HL-60 (cell line): Measurements from ENCODE around the gene SUGP1.

ENCODE experiments used
- GABPA ChIP-seq: IDR thresholded peaks from 2 replicates; pipeline ENCODE4 v1.6.1; 2012; ENCODE audit warnings: low read depth
- POLR2AphosphoS5 ChIP-seq: IDR thresholded peaks from 2 replicates; pipeline ENCODE4 v1.6.1; 2012; ENCODE audit warnings: low read depth
- REST ChIP-seq: IDR thresholded peaks from 2 replicates; pipeline ENCODE4 v1.6.1; 2012; ENCODE audit warnings: low read depth; ENCODE audit not compliant: insufficient replicate concordance
- TF ChIP-seq, protein P1 (sequence below): IDR thresholded peaks from one replicate; pipeline ENCODE4 v1.5.1; 2011; ENCODE audit warnings: low read length, control low read depth, inconsistent platforms; ENCODE audit not compliant: insufficient read depth

- TF ChIP-seq, protein P1, sequence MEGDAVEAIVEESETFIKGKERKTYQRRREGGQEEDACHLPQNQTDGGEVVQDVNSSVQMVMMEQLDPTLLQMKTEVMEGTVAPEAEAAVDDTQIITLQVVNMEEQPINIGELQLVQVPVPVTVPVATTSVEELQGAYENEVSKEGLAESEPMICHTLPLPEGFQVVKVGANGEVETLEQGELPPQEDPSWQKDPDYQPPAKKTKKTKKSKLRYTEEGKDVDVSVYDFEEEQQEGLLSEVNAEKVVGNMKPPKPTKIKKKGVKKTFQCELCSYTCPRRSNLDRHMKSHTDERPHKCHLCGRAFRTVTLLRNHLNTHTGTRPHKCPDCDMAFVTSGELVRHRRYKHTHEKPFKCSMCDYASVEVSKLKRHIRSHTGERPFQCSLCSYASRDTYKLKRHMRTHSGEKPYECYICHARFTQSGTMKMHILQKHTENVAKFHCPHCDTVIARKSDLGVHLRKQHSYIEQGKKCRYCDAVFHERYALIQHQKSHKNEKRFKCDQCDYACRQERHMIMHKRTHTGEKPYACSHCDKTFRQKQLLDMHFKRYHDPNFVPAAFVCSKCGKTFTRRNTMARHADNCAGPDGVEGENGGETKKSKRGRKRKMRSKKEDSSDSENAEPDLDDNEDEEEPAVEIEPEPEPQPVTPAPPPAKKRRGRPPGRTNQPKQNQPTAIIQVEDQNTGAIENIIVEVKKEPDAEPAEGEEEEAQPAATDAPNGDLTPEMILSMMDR = no peak
- TF ChIP-seq GABPA (no peak), POLR2AphosphoS5 (no peak), REST (no peak)
These were observed 24.9 kb upstream of the SUGP1 start for GRCh38 chr19:19345232-19345631.
